Neuronal stem cell (in vitro differentiated cells): ENCODE measurements around the gene B3GAT1.

Source experiments
- DNase-seq: peaks from one replicate; pipeline ENCODE4 v3.0.0-alpha.2; 2013; ENCODE audit warnings: low spot score
- H2AFZ ChIP-seq: one replicate; pipeline ENCODE4 v1.6.1; 2013; ENCODE audit warnings: mild to moderate bottlenecking, low read length, inconsistent platforms
- H2AK5ac ChIP-seq: 2 replicates; pipeline ENCODE4 v1.6.1; 2013; ENCODE audit warnings: low read depth, mild to moderate bottlenecking, inconsistent platforms, low read length, moderate library complexity, mixed read lengths
- H2BK120ac ChIP-seq: 2 replicates; pipeline ENCODE4 v1.6.1; 2013; ENCODE audit warnings: low read depth, mild to moderate bottlenecking, inconsistent platforms, low read length, moderate library complexity, mixed read lengths
- H2BK12ac ChIP-seq: one replicate; pipeline ENCODE4 v1.6.1; 2013; ENCODE audit warnings: low read length, inconsistent platforms
- H2BK15ac ChIP-seq: 2 replicates; pipeline ENCODE4 v1.6.1; 2013; ENCODE audit warnings: mild to moderate bottlenecking, low read length, inconsistent platforms, mixed read lengths
- H2BK5ac ChIP-seq: one replicate; pipeline ENCODE4 v1.6.1; 2013; ENCODE audit warnings: inconsistent platforms, mild to moderate bottlenecking, low read length, moderate library complexity
- H3K14ac ChIP-seq: one replicate; pipeline ENCODE4 v1.6.1; 2013; ENCODE audit warnings: low read length, inconsistent platforms
- H3K18ac ChIP-seq: 2 replicates; pipeline ENCODE4 v1.6.1; 2013; ENCODE audit warnings: low read length, inconsistent platforms
- H3K23ac ChIP-seq: 2 replicates; pipeline ENCODE4 v1.6.1; 2013; ENCODE audit warnings: low read depth, mild to moderate bottlenecking, mixed read lengths, low read length, inconsistent platforms; ENCODE audit not compliant: poor library complexity
- H3K27ac ChIP-seq: replicated peaks from 3 replicates; pipeline ENCODE4 v1.5.1; 2013; ENCODE audit warnings: low read length, inconsistent platforms
- H3K27me3 ChIP-seq, 3 experiments: 2 replicates each; pipeline ENCODE4 v1.6.1; 2013; ENCODE audit warnings: low read length in 3 of 3, mild to moderate bottlenecking in 2 of 3, inconsistent platforms in 1 of 3, low read depth in 1 of 3, mixed read lengths in 1 of 3, moderate library complexity in 1 of 3; ENCODE audit not compliant: control insufficient read depth in 3 of 3, insufficient read depth in 3 of 3
- H3K36me3 ChIP-seq, 2 donors: replicated peaks in 1 of 2; 2 replicates each; pipeline ENCODE4 v1.6.1; 2013; ENCODE audit warnings: low read length in 2 of 2; ENCODE audit not compliant: control insufficient read depth in 2 of 2, insufficient read depth in 2 of 2
- H3K4ac ChIP-seq: 2 replicates; pipeline ENCODE4 v1.6.1; 2013; ENCODE audit warnings: inconsistent platforms, mild to moderate bottlenecking, low read length, moderate library complexity
- H3K4me1 ChIP-seq, 2 donors: 1 replicate in 1 of 2; 2 replicates in 1 of 2; pipeline ENCODE4 v1.6.1; 2013; ENCODE audit warnings: low read length in 2 of 2, low read depth in 1 of 2; ENCODE audit not compliant: control insufficient read depth in 2 of 2, insufficient read depth in 1 of 2
- H3K4me2 ChIP-seq: one replicate; pipeline ENCODE4 v1.6.1; 2013; ENCODE audit warnings: mild to moderate bottlenecking, low read length, inconsistent platforms; ENCODE audit not compliant: insufficient read depth, poor library complexity, severe bottlenecking
- H3K4me3 ChIP-seq, 2 donors: 2 replicates each; pipeline ENCODE4 v1.5.1; 2013; ENCODE audit warnings: low read length in 2 of 2, mild to moderate bottlenecking in 2 of 2, inconsistent platforms in 1 of 2, moderate library complexity in 1 of 2
- H3K79me1 ChIP-seq: one replicate; pipeline ENCODE4 v1.6.1; 2013; ENCODE audit warnings: low read depth, mild to moderate bottlenecking, inconsistent platforms, low read length, moderate library complexity
- H3K9ac ChIP-seq: one replicate; pipeline ENCODE4 v1.6.1; 2013; ENCODE audit warnings: mild to moderate bottlenecking, low read depth, low read length, inconsistent platforms; ENCODE audit not compliant: poor library complexity
- H3K9me3 ChIP-seq, 2 donors: replicated peaks in 1 of 2; 2 replicates each; pipeline versions ENCODE3 to v1.6.1; 2013; ENCODE audit warnings: low read length in 2 of 2, mild to moderate bottlenecking in 2 of 2, inconsistent platforms in 1 of 2, low read depth in 1 of 2, mixed read lengths in 1 of 2, moderate library complexity in 1 of 2; ENCODE audit not compliant: control insufficient read depth in 2 of 2, insufficient read depth in 1 of 2
- H4K8ac ChIP-seq: one replicate; pipeline ENCODE4 v1.6.1; 2013; ENCODE audit warnings: low read depth, mild to moderate bottlenecking, inconsistent platforms, low read length, moderate library complexity
- H4K91ac ChIP-seq: one replicate; pipeline ENCODE4 v1.6.1; 2013; ENCODE audit warnings: low read length, low read depth, mild to moderate bottlenecking, inconsistent platforms; ENCODE audit not compliant: poor library complexity
- WGBS, 2 donors: extraction: QIAGEN DNeasy Blood & Tissue Kit; methylation state at CpG; one replicate each; pipeline ENCODE4 v1.1.7; 2013; ENCODE audit warnings: missing lambda C conversion rate in 2 of 2, mixed read lengths in 1 of 2; ENCODE audit not compliant: insufficient read length in 2 of 2, insufficient replicate concordance in 1 of 2; ENCODE audit errors: extremely low coverage in 2 of 2; 5-methylcytosine and 5-hydroxymethylcytosine counted together

Gene B3GAT1

DNA sequence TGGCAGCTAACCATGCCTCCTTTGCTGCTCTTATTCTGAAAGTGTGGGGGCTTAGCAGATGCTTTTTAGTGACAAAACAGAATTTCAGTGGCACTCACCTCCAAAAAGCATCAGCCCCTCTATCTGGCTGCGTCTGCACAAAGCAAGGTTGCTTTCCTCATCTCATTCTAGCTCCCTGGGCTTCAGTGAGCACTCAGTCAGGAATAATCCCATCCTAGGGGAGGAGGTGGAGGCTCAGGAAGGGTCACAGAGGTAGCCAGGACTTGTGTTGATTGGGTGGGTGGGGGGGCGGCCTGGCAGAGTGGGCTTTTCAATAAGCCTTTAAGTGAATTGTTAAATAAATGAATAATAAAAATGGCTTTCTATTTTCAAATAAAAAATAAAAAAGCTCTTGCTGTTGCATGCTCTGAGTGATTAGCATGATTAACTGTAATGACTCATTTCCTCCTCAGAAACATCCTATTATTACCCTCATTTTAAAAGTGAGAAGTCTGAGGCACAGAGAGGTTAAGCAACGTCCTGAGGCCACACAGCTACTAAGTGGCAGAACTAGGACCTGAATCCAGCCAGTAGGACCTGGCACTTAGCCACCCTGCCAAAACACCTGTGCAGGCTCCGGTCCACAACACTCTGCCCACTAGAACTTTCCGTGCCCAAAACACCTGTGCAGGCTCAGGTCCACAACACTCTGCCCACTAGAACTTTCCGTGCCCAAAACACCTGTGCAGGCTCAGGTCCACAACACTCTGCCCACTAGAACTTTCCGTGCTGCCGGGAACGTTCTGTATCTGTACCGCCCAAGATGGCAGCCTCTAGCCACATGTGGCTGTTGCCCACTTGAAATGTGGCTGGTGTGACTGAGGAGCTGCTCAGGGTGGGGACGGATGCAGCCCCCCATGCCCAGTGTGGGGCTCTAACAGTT lies 5.5 kb downstream of the B3GAT1 start:
- Histone ChIP-seq H3K18ac (peak overlapping the region; percentile 58), H3K27me3 (no peaks in the 10 kb centered on the region), H3K9ac (no peak overlapping the region), H3K27ac (no peak overlapping the region), H3K23ac (peak overlapping the region; percentile 53), H2AFZ (no peak overlapping the region), H3K4me1 (peaks cover 16 to 22% of the 10 kb centered on the region in 2 donors), H2BK120ac (no peak overlapping the region), H3K79me1 (peaks cover 15% of the 10 kb centered on the region), H4K91ac (no peak overlapping the region), H3K4ac (peak overlapping the region; percentile 67), H2BK12ac (no peak overlapping the region), H3K4me3 (no peak overlapping the region), H2AK5ac (no peak overlapping the region), H3K14ac (peak overlapping the region; percentile 31), H4K8ac (no peak overlapping the region), H2BK5ac (no peak overlapping the region), H3K4me2 (no peak overlapping the region), H2BK15ac (no peak overlapping the region), H3K36me3 (peaks cover 0 to 4% of the 10 kb centered on the region in 2 donors), H3K9me3 (no peaks in the 10 kb centered on the region)
- WGBS, 2 donors, result no CpG with 5 or more reads among the region's 11 CpGs
- no peak for DNase-seq

DNA sequence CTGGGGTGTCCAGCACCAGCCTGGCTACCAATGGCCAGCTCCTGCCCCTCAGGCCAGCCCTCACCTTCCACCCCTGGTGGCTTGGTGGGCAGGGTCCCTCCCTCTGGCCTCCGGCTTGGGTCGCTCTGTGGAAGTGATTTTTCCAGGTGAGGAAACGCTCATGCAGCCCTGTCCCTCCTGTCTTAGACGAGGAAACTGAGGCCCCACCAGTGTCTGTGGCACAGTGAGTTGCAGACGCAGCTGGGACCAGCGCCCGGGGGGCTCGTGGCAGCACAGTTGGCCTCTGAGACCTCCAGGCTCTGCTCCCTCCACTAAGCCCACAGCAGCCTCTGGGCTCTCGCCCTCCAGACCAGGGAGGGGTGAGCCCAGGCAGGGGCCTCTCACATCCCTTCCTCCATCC lies 6.2 kb downstream of the B3GAT1 start:
- H3K4ac ChIP-seq, result no peak overlapping the region
- H2AK5ac ChIP-seq, result no peak overlapping the region
- no peak overlapping the region for H3K4me3 ChIP-seq
- no peak overlapping the region for H2BK5ac ChIP-seq
- H3K18ac ChIP-seq, result peak overlapping the region; percentile 29
- H3K36me3 ChIP-seq, result peaks cover 0 to 4% of the 10 kb centered on the region in 2 donors
- no peak overlapping the region for H2BK15ac ChIP-seq
- H3K27me3 ChIP-seq, result no peaks in the 10 kb centered on the region
- no peak overlapping the region for H3K9ac ChIP-seq
- H2AFZ ChIP-seq, result no peak overlapping the region
- peaks cover 11% of the 10 kb centered on the region for H3K79me1 ChIP-seq
- H4K91ac ChIP-seq, result no peak overlapping the region
- no peak overlapping the region for H2BK120ac ChIP-seq
- DNase-seq, result no peak
- H4K8ac ChIP-seq, result no peak overlapping the region
- peak overlapping the region; percentile 31 for H3K14ac ChIP-seq
- H3K23ac ChIP-seq, result peak overlapping the region; percentile 53
- no peak overlapping the region for H3K27ac ChIP-seq
- H3K4me2 ChIP-seq, result no peak overlapping the region
- H3K4me1 ChIP-seq, result peaks cover 14 to 19% of the 10 kb centered on the region in 2 donors
- H2BK12ac ChIP-seq, result no peak overlapping the region
- WGBS, 2 donors, result no CpG with 5 or more reads among the region's 9 CpGs
- peaks cover 3 to 6% of the 10 kb centered on the region in 2 donors for H3K9me3 ChIP-seq

DNA sequence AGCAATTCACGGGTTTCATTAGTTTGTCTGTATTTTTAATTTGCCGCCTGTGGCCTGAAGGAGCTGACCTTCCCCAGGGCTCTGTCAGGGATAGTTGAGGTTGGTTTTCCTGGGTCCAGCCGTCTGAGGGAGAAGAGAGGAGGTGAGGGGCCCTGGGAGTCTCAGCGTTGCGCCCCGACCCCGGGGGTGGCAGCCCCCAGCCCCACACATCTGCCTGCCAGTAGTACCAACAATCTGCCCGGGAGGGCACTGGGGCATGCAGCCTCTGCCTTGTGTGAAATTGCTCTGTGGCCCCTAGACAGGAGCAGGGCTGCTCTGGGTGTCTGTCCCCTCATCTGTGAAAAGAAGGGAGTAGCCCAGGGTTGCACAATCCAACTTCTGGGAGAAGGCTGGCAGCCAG lies 6.6 kb downstream of the B3GAT1 start:
- H4K91ac ChIP-seq, result no peak overlapping the region

DNA sequence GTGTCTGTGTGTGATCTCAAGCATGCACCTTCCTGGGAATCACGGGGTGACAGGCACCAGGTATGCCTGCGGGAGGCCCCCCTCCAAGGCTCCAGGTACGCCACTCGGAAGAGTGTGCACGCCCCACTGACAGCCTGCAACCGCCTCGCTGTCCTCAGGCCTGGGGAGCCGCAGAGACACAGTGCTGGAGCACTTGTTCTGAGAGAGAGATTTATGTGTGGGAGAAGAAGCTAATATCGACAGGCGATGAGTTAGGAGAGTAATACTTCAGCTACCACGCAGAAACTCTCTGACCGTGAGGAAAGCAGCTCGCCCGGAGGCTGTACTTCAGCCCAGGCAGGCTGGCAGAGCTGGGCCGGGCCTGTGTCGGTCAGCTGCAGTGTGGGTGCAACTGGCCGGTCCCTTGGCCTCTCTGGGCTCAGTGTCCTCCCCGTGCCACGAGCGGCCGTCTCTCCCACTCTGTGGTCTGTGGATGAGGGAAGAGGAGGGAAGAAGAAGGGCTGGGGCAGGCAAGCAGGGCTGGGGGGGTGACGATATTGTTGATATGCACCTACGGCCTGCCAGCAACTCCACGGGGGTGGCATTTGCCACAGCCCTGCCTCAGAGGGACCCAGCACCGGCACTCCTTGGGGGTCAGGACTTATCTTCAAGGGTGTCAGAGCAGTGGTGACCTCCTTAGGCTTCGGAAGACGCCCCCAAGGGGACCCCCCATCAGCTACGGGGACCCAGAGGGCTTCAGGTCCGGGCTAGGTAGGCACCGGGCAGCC lies 7.3 kb downstream of the B3GAT1 start:
- no peak overlapping the region for H3K4me2 ChIP-seq
- peak overlapping the region; percentile 60 for H3K23ac ChIP-seq
- no peak overlapping the region for H2BK12ac ChIP-seq
- no peak overlapping the region for H2BK5ac ChIP-seq
- H3K4me1 ChIP-seq, result peaks cover 7 to 8% of the 10 kb centered on the region in 2 donors
- H3K4me3 ChIP-seq, result no peak overlapping the region
- no peak overlapping the region for H3K4ac ChIP-seq
- H3K79me1 ChIP-seq, result peaks cover 5% of the 10 kb centered on the region
- peaks cover 3 to 7% of the 10 kb centered on the region in 2 donors for H3K9me3 ChIP-seq
- H2AK5ac ChIP-seq, result no peak overlapping the region
- DNase-seq, result no peak
- peaks cover 0 to 5% of the 10 kb centered on the region in 2 donors for H3K36me3 ChIP-seq
- no peak overlapping the region for H3K9ac ChIP-seq
- no peak overlapping the region for H3K14ac ChIP-seq
- H3K18ac ChIP-seq, result no peak overlapping the region
- no peak overlapping the region for H2BK120ac ChIP-seq
- no peak overlapping the region for H3K27ac ChIP-seq
- H2BK15ac ChIP-seq, result no peak overlapping the region
- no peak overlapping the region for H2AFZ ChIP-seq
- WGBS, 2 donors, result no CpG with 5 or more reads among the region's 30 CpGs
- H3K27me3 ChIP-seq, result no peaks in the 10 kb centered on the region
- no peak overlapping the region for H4K91ac ChIP-seq
- H4K8ac ChIP-seq, result no peak overlapping the region

More for the DNA sequence above, 6.6 kb downstream of the B3GAT1 start:
- H2BK15ac ChIP-seq, result no peak overlapping the region
- no CpG with 5 or more reads among the region's 8 CpGs for WGBS, 2 donors
- no peak overlapping the region for H2AFZ ChIP-seq
- no peak overlapping the region for H3K14ac ChIP-seq
- H3K4me1 ChIP-seq, result peaks cover 12 to 15% of the 10 kb centered on the region in 2 donors
- H3K79me1 ChIP-seq, result peaks cover 9% of the 10 kb centered on the region
- no peaks in the 10 kb centered on the region for H3K27me3 ChIP-seq
- H3K18ac ChIP-seq, result no peak overlapping the region
- no peak overlapping the region for H3K4me2 ChIP-seq
- no peak overlapping the region for H3K4ac ChIP-seq
- H3K36me3 ChIP-seq, result peaks cover 0 to 4% of the 10 kb centered on the region in 2 donors
- DNase-seq, result no peak
- no peak overlapping the region for H2AK5ac ChIP-seq
- H2BK120ac ChIP-seq, result no peak overlapping the region
- H3K9me3 ChIP-seq, result peaks cover 3 to 7% of the 10 kb centered on the region in 2 donors
- no peak overlapping the region for H3K9ac ChIP-seq
- H2BK12ac ChIP-seq, result no peak overlapping the region
- H2BK5ac ChIP-seq, result no peak overlapping the region
- no peak overlapping the region for H3K27ac ChIP-seq
- no peak overlapping the region for H4K8ac ChIP-seq
- no peak overlapping the region for H3K23ac ChIP-seq
- no peak overlapping the region for H3K4me3 ChIP-seq
